Ectodermal cell (in vitro differentiated cells): ENCODE data around the gene DDC.
A peak's percentile ranks its signal among the peaks of the same experiment; 100 is the strongest.
"Not testable (repeated sequence)": the region's sequence is repeated elsewhere in the genome, so short reads cannot be mapped to it uniquely, and the experiment has no call there.

Experiments
- H3K27ac ChIP-seq: 2 replicates; pipeline ENCODE4 v1.7.0; 2013; ENCODE audit warnings: mild to moderate bottlenecking, low read depth, low read length; ENCODE audit not compliant: insufficient read depth, poor library complexity, severe bottlenecking
- H3K27me3 ChIP-seq: 2 replicates; pipeline ENCODE4 v1.7.0; 2013; ENCODE audit warnings: mild to moderate bottlenecking, low read length; ENCODE audit not compliant: insufficient read depth, control insufficient read depth, poor library complexity, severe bottlenecking
- H3K36me3 ChIP-seq: one replicate; pipeline ENCODE4 v1.7.0; 2013; ENCODE audit warnings: low read length; ENCODE audit not compliant: control insufficient read depth, insufficient read depth
- H3K4me1 ChIP-seq: one replicate; pipeline ENCODE4 v1.7.0; 2013; ENCODE audit warnings: low read length; ENCODE audit not compliant: control insufficient read depth, insufficient read depth
- H3K4me3 ChIP-seq: 2 replicates; pipeline ENCODE4 v1.7.0; 2013; ENCODE audit warnings: low read depth, low read length, control low read depth; ENCODE audit not compliant: insufficient read depth
- H3K9me3 ChIP-seq: 2 replicates; pipeline ENCODE4 v1.7.0; 2013; ENCODE audit warnings: mild to moderate bottlenecking, low read length, moderate library complexity; ENCODE audit not compliant: control insufficient read depth
- WGBS, 2 experiments: methylation state at CpG; one replicate each; pipeline ENCODE4 v1.1.7; 2013; ENCODE audit warnings: missing lambda C conversion rate in 2 of 2; 5-methylcytosine and 5-hydroxymethylcytosine counted together

Gene DDC

DNA sequence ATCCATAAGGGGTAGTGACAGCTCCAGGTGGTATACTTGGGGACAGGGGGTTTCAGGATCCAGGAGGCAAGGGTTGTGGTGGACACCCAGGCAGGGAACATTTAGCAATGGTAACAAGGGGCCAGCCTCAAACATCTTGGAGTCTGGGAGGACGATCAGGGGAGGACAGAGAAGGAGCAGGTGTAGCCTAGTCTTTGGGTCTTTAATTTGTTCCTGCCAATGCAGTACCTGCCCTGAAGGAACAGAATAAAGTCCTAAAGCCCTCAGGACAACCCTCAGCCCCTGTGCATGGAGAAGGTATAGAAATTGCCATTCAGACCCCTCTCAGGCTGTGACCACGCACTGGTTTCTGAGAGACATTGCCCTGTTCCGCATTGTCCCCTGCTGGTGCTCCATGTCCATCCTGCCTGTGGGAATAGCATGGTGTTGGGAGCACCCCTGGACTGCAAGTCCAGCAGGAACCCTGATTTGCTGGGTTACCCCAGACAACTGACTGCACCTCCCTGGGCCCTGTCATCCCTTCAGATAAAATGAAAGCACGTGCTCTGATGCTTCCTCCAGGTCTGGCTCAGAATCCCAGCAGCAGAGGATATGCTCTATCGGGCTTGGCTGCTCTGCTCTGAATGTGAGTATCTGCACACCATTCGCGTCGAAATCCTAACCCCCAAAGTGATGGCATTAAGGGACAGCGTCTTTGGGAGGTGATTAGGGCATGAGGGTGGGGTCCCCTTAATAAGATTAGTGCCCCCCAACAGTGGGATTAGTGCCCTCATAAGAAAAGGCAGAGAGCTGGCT lies 24.2 kb downstream of the DDC start:
- 89 to 90% methylated on average over 9 of the region's 9 CpGs for WGBS, 2 experiments
- Histone ChIP-seq H3K36me3 (no peaks in the 10 kb centered on the region), H3K4me3 (no peak overlapping the region), H3K27me3 (no peaks in the 10 kb centered on the region), H3K9me3 (no peaks in the 10 kb centered on the region), H3K27ac (no peak overlapping the region), H3K4me1 (no peaks in the 10 kb centered on the region)

DNA sequence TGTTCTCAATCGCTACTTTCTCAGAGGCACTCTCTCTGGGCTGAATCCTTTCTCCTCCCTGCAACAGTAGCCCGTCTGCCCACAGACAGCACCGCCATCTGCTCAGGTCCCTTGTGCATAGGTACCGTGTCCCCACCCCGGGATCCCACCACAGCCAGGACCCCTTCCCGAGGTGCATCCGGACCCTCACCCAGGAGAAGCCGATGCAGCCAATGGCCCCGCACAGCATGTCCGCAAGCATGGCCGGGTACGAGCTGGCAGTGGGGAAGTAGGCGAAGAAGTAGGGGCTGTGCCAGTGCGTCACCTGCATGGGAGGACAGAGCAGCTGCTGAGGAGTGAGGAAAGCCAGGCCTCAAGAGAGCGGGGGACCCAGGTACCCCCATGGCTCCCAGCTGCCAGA lies 25.5 kb downstream of the DDC start:
- 96 to 97% methylated on average over 15 of the region's 15 CpGs for WGBS, 2 experiments
- no peaks in the 10 kb centered on the region for H3K9me3 ChIP-seq
- H3K27me3 ChIP-seq: no peaks in the 10 kb centered on the region

DNA sequence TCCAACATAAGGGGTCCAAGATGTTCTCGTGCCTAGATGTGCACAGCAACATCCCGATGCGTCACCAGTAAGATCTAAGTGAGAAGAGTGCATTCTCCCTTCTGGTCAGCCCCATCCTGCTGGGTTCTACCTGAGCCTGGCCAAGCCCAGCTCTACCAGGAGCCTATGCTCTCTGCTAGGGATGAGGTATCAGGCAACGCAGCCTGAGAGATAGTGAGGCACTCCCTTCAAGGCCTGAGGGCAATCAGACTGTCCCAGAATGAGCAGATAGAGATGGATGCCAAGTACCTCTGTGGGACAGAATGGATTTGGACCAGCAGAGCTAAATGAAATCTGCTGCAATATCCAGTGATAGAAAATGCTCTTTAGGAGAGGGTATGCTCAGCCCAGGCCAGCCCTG lies 26.7 kb downstream of the DDC start:
- Histone ChIP-seq H3K27ac (no peak overlapping the region), H3K36me3 (no peaks in the 10 kb centered on the region), H3K4me1 (no peaks in the 10 kb centered on the region), H3K9me3 (no peaks in the 10 kb centered on the region), H3K27me3 (no peaks in the 10 kb centered on the region), H3K4me3 (no peak overlapping the region)
- 96% methylated on average over 4 of the region's 4 CpGs for WGBS, 2 experiments

More for the DNA sequence above, 25.5 kb downstream of the DDC start:
- no peak overlapping the region for H3K4me3 ChIP-seq
- no peaks in the 10 kb centered on the region for H3K36me3 ChIP-seq
- H3K4me1 ChIP-seq: no peaks in the 10 kb centered on the region
- H3K27ac ChIP-seq: no peak overlapping the region

DNA sequence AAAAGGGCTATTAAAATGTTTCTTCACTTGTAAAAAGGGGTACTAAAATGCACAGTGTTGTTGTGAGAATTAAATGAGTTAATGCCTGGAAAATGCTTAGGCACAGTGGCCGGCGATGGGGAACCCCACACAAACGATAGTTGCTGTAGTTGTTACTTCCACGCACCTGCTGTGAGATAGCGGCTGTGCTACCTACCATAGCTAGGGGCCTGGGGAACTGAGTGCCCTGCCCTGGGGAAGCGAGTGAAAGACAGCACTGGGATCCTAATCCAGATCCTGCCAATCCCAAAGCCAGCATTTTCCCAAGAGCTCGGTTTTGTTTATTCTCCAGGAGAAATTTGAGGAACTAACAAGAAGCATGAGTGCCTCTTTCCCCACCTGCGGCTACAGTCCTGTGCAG lies 27.8 kb downstream of the DDC start:
- Histone ChIP-seq H3K27me3 (no peaks in the 10 kb centered on the region), H3K4me3 (no peak overlapping the region), H3K9me3 (no peaks in the 10 kb centered on the region), H3K27ac (no peak overlapping the region), H3K36me3 (no peaks in the 10 kb centered on the region), H3K4me1 (no peaks in the 10 kb centered on the region)
- 91 to 94% methylated on average over 8 of the region's 8 CpGs for WGBS, 2 experiments

DNA sequence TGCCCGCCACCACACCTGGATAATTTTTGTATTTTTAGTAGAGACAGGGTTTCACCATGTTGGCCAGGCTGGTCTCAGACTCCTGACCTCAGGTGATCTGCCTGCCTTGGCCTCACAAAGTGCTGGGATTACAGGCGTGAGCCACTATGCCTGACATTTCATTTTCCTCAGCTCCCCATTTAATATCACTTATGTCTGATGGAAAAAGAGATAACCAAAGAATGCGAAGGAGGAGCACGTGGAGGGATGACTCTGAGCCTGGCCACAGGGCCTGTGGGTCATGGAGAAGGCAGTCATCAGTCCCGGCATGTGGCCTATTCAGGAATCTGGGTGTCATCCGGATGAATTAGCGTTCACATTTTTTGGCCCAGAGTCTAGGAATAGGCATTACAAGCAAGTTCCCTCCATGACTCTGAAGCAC lies 29.9 kb downstream of the DDC start:
- not testable (repeated sequence) for H3K9me3 ChIP-seq, H3K36me3 ChIP-seq, H3K4me3 ChIP-seq, H3K4me1 ChIP-seq, H3K27ac ChIP-seq, H3K27me3 ChIP-seq
- 92 to 96% methylated on average over 7 of the region's 7 CpGs for WGBS, 2 experiments

DNA sequence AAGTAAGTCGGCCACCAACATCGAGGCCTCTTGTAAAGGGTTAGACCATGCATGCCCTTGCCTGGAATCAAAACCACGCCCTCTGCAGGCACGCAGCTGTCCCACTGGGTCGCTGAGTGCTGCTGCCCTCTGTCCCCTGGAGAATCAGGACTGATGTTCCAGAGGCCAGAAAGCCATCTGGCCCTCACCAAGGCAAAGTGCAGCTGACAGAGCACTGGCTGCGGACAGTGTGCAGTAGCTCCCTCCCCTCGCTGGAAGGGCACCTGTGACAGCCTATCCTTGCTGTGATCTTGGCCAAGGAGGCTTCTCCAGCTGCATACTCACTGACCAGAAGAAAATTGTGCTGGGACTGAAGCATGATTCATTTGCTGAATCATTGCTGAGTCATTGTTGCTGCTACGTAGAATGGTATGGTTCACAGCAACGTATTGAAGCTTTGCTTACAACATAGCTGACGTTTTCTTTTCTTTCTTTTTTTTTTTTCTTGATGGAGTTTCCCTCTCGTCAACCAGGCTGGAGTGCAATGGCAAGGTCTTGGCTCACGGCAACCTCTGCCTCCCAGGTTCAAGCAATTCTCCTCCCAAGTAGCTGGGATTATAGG lies 30.4 kb downstream of the DDC start:
- Histone ChIP-seq H3K27me3 (no peaks in the 10 kb centered on the region), H3K27ac (no peak overlapping the region), H3K36me3 (no peaks in the 10 kb centered on the region), H3K9me3 (no peaks in the 10 kb centered on the region), H3K4me1 (peaks cover 7% of the 10 kb centered on the region), H3K4me3 (no peak overlapping the region)
- 79 to 82% methylated on average over 12 of the region's 12 CpGs for WGBS, 2 experiments

DNA sequence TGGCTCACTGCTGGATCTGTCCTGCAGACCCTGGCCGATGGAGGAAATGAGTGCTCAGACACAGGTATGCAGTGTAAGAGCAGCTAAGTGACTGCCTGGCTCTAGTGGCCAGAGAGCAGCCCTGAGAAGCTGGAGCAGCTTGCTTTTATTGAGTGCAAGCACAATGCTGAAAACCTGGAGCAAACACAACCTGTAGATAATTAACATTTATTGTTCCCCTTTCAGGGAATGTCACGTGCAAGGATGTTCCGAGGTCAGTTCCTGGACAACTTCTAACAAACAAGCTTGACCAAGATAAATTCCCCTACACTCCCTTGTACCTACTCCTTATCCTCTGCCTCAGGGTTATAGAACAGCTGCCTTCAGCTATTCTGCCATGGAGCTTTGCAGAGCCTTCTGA lies 31.3 kb downstream of the DDC start:
- H3K27me3 ChIP-seq: no peaks in the 10 kb centered on the region
- H3K4me1 ChIP-seq: peaks cover 7% of the 10 kb centered on the region
- H3K4me3 ChIP-seq: no peak overlapping the region
- WGBS, 2 experiments: 89 to 99% methylated on average over 3 of the region's 3 CpGs
- H3K27ac ChIP-seq: no peak overlapping the region
- no peaks in the 10 kb centered on the region for H3K36me3 ChIP-seq
- H3K9me3 ChIP-seq: no peaks in the 10 kb centered on the region

DNA sequence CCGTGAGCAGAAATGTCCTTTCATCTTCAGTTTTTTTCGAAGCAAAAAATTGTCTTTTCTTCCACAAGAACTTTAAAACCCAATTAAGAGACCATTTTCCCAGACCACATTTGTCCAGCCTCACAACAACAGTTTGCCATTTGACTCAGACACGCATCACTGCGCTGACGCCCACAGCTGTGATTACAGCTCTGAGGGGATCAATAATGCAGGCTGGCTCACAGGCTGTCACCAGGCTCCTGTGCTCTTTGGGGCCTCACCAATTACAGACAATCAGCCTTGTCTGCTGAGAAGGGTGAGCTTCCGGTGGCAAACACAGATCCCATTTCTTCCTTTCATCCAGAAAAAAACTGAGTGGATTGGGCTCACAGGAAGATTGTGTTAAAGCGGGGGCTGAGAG lies 33.3 kb downstream of the DDC start:
- Histone ChIP-seq H3K4me3 (no peak overlapping the region), H3K36me3 (no peaks in the 10 kb centered on the region), H3K9me3 (no peaks in the 10 kb centered on the region), H3K27me3 (no peaks in the 10 kb centered on the region), H3K4me1 (peaks cover 7% of the 10 kb centered on the region), H3K27ac (peak overlapping the region; percentile 16)
- 90% methylated on average over 7 of the region's 7 CpGs for WGBS, 2 experiments

DNA sequence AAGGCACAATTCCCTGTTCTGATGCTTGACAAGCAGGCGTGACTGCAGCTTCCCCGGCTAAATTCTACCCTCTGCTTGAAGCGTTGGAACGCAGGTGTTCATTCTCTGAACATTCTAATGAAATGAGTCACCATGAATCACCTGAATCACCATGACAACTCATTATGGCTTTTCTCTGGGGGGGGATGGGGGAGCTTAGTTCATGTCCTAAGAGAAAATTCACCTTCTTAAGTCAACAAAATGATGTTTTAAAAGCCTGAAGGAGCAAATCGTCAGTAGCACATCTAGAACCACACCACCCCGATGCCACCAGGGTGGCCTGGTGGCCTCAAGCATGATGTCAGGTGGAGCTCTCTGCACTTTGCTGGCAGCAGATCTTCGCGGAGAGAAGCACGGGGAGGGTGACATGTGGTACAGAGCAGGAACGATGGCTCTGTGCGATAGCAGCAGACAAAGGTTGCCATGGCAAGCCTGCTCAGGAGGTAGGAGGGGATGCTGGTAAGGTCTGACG lies 33.7 kb downstream of the DDC start:
- Histone ChIP-seq H3K36me3 (no peaks in the 10 kb centered on the region), H3K27me3 (no peaks in the 10 kb centered on the region), H3K4me3 (no peak overlapping the region), H3K9me3 (no peaks in the 10 kb centered on the region), H3K4me1 (peaks cover 7% of the 10 kb centered on the region), H3K27ac (peak overlapping the region; percentile 16)
- WGBS, 2 experiments: 65 to 67% methylated on average over 10 to 12 of the region's 12 CpGs

DNA sequence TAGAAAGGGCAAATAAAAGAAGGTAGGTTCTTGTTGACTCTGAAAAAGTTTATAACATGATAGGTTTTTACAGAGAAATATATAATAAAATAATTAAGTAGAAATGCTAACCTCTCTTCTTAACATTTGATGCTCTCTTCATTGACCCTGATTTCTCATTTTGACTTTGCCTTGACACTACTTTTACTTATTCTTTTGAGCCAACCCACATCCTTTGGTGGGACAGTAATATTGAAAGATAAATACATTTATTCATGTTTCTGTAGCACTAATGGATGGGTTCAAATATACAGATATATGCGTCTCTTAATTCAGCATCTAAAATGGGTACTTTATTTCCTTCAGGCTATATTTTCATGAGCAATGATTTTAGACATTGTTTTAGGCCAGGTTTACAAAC lies 34.4 kb downstream of the DDC start:
- 94 to 100% methylated on average over 1 of the region's 1 CpG for WGBS, 2 experiments
- H3K4me1 ChIP-seq: peaks cover 7% of the 10 kb centered on the region
- no peaks in the 10 kb centered on the region for H3K9me3 ChIP-seq
- no peak overlapping the region for H3K4me3 ChIP-seq
- H3K27ac ChIP-seq: no peak overlapping the region
- H3K27me3 ChIP-seq: no peaks in the 10 kb centered on the region
- H3K36me3 ChIP-seq: no peaks in the 10 kb centered on the region
